Tibial artery (tissue), 4 donors: ENCODE measurements around the gene TBC1D19.

Source experiments
- DNase-seq, 2 donors: peaks; one replicate each; pipeline ENCODE4 v3.0.0-alpha.2; 2019
- H3K27ac ChIP-seq, 2 donors: fragments of 200-600 bp; sonication (generic) in 1 of 2; 1 replicate in 1 of 2; 2 replicates in 1 of 2; pipeline ENCODE4 v1.5.1; 2018 to 2019; ENCODE audit warnings: mild to moderate bottlenecking in 1 of 2
- H3K27me3 ChIP-seq, 2 donors: fragments of 200-600 bp; sonication (generic) in 1 of 2; one replicate each; pipeline versions ENCODE4 v1.5.1 to v1.6.0; 2016 to 2019
- H3K36me3 ChIP-seq, 3 donors: fragments of 200-600 bp; sonication (generic) in 2 of 3; one replicate each; pipeline ENCODE4 v1.5.1; 2016 to 2019; ENCODE audit warnings: mild to moderate bottlenecking in 2 of 3
- H3K4me1 ChIP-seq, 4 donors: fragments of 200-600 bp; sonication (generic) in 2 of 4; 1 replicate in 3 of 4; 2 replicates in 1 of 4; pipeline ENCODE4 v1.5.1; 2016 to 2019
- H3K4me3 ChIP-seq, 2 donors: fragments of 200-600 bp; sonication (generic) in 1 of 2; 1 replicate in 1 of 2; 2 replicates in 1 of 2; pipeline ENCODE4 v1.5.1; 2018 to 2019; ENCODE audit warnings: mild to moderate bottlenecking in 2 of 2
- H3K9me3 ChIP-seq, 3 donors: fragments of 200-600 bp; sonication (generic) in 1 of 3; one replicate each; pipeline ENCODE4 v1.5.1; 2016 to 2019
- CTCF ChIP-seq, 2 experiments: fragments of 200-600 bp in 1 of 2; fragments of 450-650 bp in 1 of 2; IDR thresholded peaks; one replicate each; pipeline ENCODE4 v1.5.1; 2017 to 2019; ENCODE audit warnings: antibody characterized with exemption in 2 of 2, mild to moderate bottlenecking in 1 of 2, moderate library complexity in 1 of 2
- intact Hi-C: fragments of 100-400 bp; cut with DNase I; formaldehyde crosslinking; loops from one replicate; pipeline ENCODE4 v1.15.0; 2023; ENCODE audit warnings: low total_unique reads

Gene TBC1D19

GRCh38 chr4:26786916-26787315 is 203.0 kb downstream of the TBC1D19 start:
- no peak for TF ChIP-seq CTCF (IDR thresholded peaks at IDR 0.05)
- Histone ChIP-seq H3K9me3 (no peaks in the 10 kb centered on the region), H3K27me3 (no peaks in the 10 kb centered on the region), H3K36me3 (no peaks in the 10 kb centered on the region), H3K4me3 (no peak overlapping the region), H3K4me1 (peaks cover 0 to 18% (median 13%) of the 10 kb centered on the region in 4 donors), H3K27ac (no peak overlapping the region)
- no peak for DNase-seq
- intact Hi-C loops = no loop called here

- no peaks in the 10 kb centered on the region for H3K9me3 ChIP-seq
Measured at GRCh38 chr4:26787461-26788340, 203.8 kb downstream of the TBC1D19 start.

GRCh38 chr4:26788341-26788733 is 204.5 kb downstream of the TBC1D19 start:
- no peak for DNase-seq
- H3K27me3 ChIP-seq = no peaks in the 10 kb centered on the region
- intact Hi-C loops = no loop called here
- H3K36me3 ChIP-seq = no peaks in the 10 kb centered on the region
- no peak for TF ChIP-seq CTCF (IDR thresholded peaks at IDR 0.05)
- no peak overlapping the region for H3K4me3 ChIP-seq
- H3K27ac ChIP-seq = no peak overlapping the region
- no peaks in the 10 kb centered on the region for H3K9me3 ChIP-seq
- H3K4me1 ChIP-seq = peaks cover 0 to 18% (median 13%) of the 10 kb centered on the region in 4 donors

More at GRCh38 chr4:26787461-26788340, 203.8 kb downstream of the TBC1D19 start:
- no peak for DNase-seq
- H3K27ac ChIP-seq = no peak overlapping the region
- H3K36me3 ChIP-seq = no peaks in the 10 kb centered on the region
- peaks cover 0 to 18% (median 13%) of the 10 kb centered on the region in 4 donors for H3K4me1 ChIP-seq
- no peak overlapping the region for H3K4me3 ChIP-seq
- H3K27me3 ChIP-seq = no peaks in the 10 kb centered on the region
- TF ChIP-seq CTCF (IDR thresholded peaks at IDR 0.05) = peak in 1 of 2 experiments; percentile 17
- intact Hi-C loops = no loop called here

GRCh38 chr4:26789208-26789607 is 205.3 kb downstream of the TBC1D19 start:
- no peaks in the 10 kb centered on the region for H3K27me3 ChIP-seq
- no peak overlapping the region for H3K27ac ChIP-seq
- H3K36me3 ChIP-seq = no peaks in the 10 kb centered on the region
- intact Hi-C loops = no loop called here
- H3K4me1 ChIP-seq = peaks cover 0 to 18% (median 13%) of the 10 kb centered on the region in 4 donors
- H3K9me3 ChIP-seq = no peaks in the 10 kb centered on the region
- TF ChIP-seq CTCF (IDR thresholded peaks at IDR 0.05) = no peak
- no peak for DNase-seq
- H3K4me3 ChIP-seq = no peak overlapping the region

- no peaks in the 10 kb centered on the region for H3K27me3 ChIP-seq
- intact Hi-C loops = no loop called here
- TF ChIP-seq CTCF (IDR thresholded peaks at IDR 0.05) = no peak
- no peaks in the 10 kb centered on the region for H3K36me3 ChIP-seq
- DNase-seq = no peak
- H3K4me1 ChIP-seq = peaks cover 0 to 18% (median 13%) of the 10 kb centered on the region in 4 donors
- H3K27ac ChIP-seq = no peak overlapping the region
- H3K4me3 ChIP-seq = no peak overlapping the region
- H3K9me3 ChIP-seq = no peaks in the 10 kb centered on the region
Measured at GRCh38 chr4:26791346-26791745, 207.5 kb downstream of the TBC1D19 start.
